Endodermal cell (in vitro differentiated cells): Measurements from ENCODE around the gene JARID2. TPM values are rescaled to one million over a fixed set of nuclear protein-coding genes. Genes with fewer than 3 reads are reported as not detected.
A peak's percentile ranks its signal among the peaks of the same experiment; 100 is the strongest.

Experiments used
- DNase-seq: peaks from one replicate; pipeline ENCODE4 v3.0.0-alpha.2; 2017
- H3K27ac ChIP-seq: 2 replicates; pipeline ENCODE4 v1.5.1; 2013; ENCODE audit warnings: mild to moderate bottlenecking, low read depth, low read length, moderate library complexity
- H3K27me3 ChIP-seq: 2 replicates; pipeline ENCODE4 v1.6.1; 2013; ENCODE audit warnings: mild to moderate bottlenecking, low read length, moderate library complexity; ENCODE audit not compliant: insufficient read depth, control insufficient read depth, poor library complexity, severe bottlenecking
- H3K36me3 ChIP-seq: 2 replicates; pipeline ENCODE4 v1.7.0; 2013; ENCODE audit warnings: mild to moderate bottlenecking, low read length, moderate library complexity; ENCODE audit not compliant: control insufficient read depth, insufficient read depth
- H3K4me1 ChIP-seq: one replicate; pipeline ENCODE4 v1.7.0; 2013; ENCODE audit warnings: low read length; ENCODE audit not compliant: control insufficient read depth, insufficient read depth
- H3K4me3 ChIP-seq: 2 replicates; pipeline ENCODE4 v1.5.1; 2013; ENCODE audit warnings: mild to moderate bottlenecking, low read length, moderate library complexity
- H3K9ac ChIP-seq: 2 replicates; pipeline ENCODE4 v1.6.1; 2013; ENCODE audit warnings: mild to moderate bottlenecking, low read length, moderate library complexity; ENCODE audit not compliant: poor library complexity, severe bottlenecking; ENCODE audit errors: extremely low read depth
- H3K9me3 ChIP-seq: 2 replicates; pipeline ENCODE4 v1.6.1; 2013; ENCODE audit warnings: mild to moderate bottlenecking, low read length, moderate library complexity; ENCODE audit not compliant: control insufficient read depth
- H3K27ac Mint-ChIP-seq: 2 replicates; pipeline ENCODE4 v1.8.0; 2020; ENCODE audit warnings: mixed read lengths
- H3K27me3 Mint-ChIP-seq: 2 replicates; pipeline ENCODE4 v1.8.0; 2021; ENCODE audit warnings: mild to moderate bottlenecking, mixed read lengths; ENCODE audit not compliant: insufficient read depth
- H3K36me3 Mint-ChIP-seq: 2 replicates; pipeline ENCODE4 v1.8.0; 2020; ENCODE audit warnings: low read depth, mixed read lengths
- H3K4me1 Mint-ChIP-seq: 2 replicates; pipeline ENCODE4 v1.8.0; 2020; ENCODE audit warnings: mixed read lengths
- H3K4me3 Mint-ChIP-seq: 2 replicates; pipeline ENCODE4 v1.8.0; 2020; ENCODE audit warnings: mild to moderate bottlenecking, moderate library complexity, mixed read lengths
- H3K9me3 Mint-ChIP-seq: 2 replicates; pipeline ENCODE4 v1.8.0; 2020; ENCODE audit warnings: mild to moderate bottlenecking, mixed read lengths
- whole genome bisulfite sequencing, 2 experiments: methylation state at CpG; one replicate each; pipeline versions ENCODE4 v1.1.5 to v1.1.7; 2013; ENCODE audit warnings: missing lambda C conversion rate in 2 of 2, mixed read lengths in 1 of 2; ENCODE audit not compliant: insufficient coverage in 1 of 2, insufficient read length in 1 of 2; 5-methylcytosine and 5-hydroxymethylcytosine counted together
- total RNA-seq, 2 donors: library from RNA; stranded (reverse); fragmentation: NEBNext Ultra II Directional in 1 of 2; extraction: Animal tissue kit (Norgen Biotek cat#: 25700) in 1 of 2; gene quantifications; 2 replicates in 1 of 2; 3 replicates in 1 of 2; pipeline ENCODE4 v1.2.1, GENCODE V29; 2021
- TF ChIP-seq, protein P1 (sequence below): fragments of 200-600 bp; sonication (generic); conservative IDR thresholded peaks from 2 replicates; pipeline ENCODE4 v1.5.0; 2021; ENCODE audit warnings: antibody characterized with exemption, mild to moderate bottlenecking

Gene JARID2
- total RNA-seq, 2 donors from 2014 or later: 42.5 to 77.0 TPM

DNA sequence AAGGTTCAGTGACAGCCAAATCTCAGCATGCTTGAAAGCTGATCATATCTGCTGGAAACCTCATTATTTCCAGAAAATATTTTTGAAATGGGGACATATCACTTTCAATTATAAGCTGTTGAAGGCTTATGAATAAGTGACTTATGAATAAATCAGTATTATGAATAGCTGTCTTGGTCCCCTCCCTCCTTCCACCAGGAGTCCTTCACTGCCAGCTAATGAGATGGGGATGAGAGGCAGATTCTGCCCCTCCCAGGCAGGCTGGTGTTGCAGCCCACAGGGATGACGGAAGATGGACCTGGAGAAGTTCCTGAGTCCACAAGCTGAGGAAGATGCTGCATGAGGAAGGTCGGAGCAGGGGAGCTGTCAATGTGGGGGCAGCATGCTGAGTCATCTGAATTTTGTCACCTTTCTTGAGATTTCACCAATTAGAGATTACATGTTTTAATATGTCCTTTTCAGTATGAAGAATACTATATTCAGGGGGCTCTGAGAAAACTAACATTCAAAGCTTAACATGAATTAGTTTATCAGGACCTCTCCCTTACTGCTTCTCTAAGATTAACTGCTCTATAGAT lies 304.8 kb downstream of the JARID2 start:
- no peaks in the 10 kb centered on the region for H3K9me3 ChIP-seq
- no peaks in the 10 kb centered on the region for H3K36me3 ChIP-seq
- peaks cover 11% of the 10 kb centered on the region for H3K4me1 ChIP-seq
- H3K4me3 ChIP-seq: no peak overlapping the region
- H3K27ac Mint-ChIP-seq: no peak overlapping the region
- H3K4me1 Mint-ChIP-seq: peaks cover 46% of the 10 kb centered on the region
- no peaks in the 10 kb centered on the region for H3K9me3 Mint-ChIP-seq
- no peak overlapping the region for H3K27ac ChIP-seq
- TF ChIP-seq, protein P1, sequence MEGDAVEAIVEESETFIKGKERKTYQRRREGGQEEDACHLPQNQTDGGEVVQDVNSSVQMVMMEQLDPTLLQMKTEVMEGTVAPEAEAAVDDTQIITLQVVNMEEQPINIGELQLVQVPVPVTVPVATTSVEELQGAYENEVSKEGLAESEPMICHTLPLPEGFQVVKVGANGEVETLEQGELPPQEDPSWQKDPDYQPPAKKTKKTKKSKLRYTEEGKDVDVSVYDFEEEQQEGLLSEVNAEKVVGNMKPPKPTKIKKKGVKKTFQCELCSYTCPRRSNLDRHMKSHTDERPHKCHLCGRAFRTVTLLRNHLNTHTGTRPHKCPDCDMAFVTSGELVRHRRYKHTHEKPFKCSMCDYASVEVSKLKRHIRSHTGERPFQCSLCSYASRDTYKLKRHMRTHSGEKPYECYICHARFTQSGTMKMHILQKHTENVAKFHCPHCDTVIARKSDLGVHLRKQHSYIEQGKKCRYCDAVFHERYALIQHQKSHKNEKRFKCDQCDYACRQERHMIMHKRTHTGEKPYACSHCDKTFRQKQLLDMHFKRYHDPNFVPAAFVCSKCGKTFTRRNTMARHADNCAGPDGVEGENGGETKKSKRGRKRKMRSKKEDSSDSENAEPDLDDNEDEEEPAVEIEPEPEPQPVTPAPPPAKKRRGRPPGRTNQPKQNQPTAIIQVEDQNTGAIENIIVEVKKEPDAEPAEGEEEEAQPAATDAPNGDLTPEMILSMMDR: no peak
- DNase-seq: no peak
- no peaks in the 10 kb centered on the region for H3K27me3 Mint-ChIP-seq
- no peak overlapping the region for H3K4me3 Mint-ChIP-seq
- no peak overlapping the region for H3K9ac ChIP-seq
- 88 to 89% methylated on average over 1 to 2 of the region's 2 CpGs for WGBS, 2 experiments
- H3K36me3 Mint-ChIP-seq: no peaks in the 10 kb centered on the region
- H3K27me3 ChIP-seq: no peaks in the 10 kb centered on the region

DNA sequence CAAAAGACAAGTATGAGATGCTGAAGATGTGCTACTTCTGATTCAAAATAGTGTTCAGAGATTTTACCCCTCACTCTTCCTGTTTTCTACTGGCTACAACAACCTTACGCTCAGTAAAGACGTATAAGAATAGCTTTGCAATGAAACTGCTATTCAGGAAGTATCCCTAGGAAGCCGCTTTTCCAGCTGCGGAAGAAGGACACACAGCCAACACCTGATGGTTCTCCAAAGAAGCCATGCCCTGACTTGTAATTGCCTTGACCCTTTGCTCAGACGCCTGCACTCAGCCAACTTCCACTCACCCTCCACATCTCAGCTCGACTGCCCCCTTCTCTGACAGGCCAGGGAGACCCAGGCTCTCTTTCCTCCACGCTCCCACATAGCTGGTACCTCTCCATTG lies 305.4 kb downstream of the JARID2 start:
- Histone ChIP-seq H3K27ac (no peak overlapping the region), H3K27me3 (no peaks in the 10 kb centered on the region), H3K4me3 (no peak overlapping the region), H3K9ac (no peak overlapping the region), H3K9me3 (no peaks in the 10 kb centered on the region), H3K4me1 (peaks cover 11% of the 10 kb centered on the region), H3K36me3 (no peaks in the 10 kb centered on the region)
- Mint-ChIP-seq H3K36me3 (no peaks in the 10 kb centered on the region), H3K27me3 (no peaks in the 10 kb centered on the region), H3K4me1 (peaks cover 49% of the 10 kb centered on the region), H3K27ac (no peak overlapping the region), H3K9me3 (no peaks in the 10 kb centered on the region), H3K4me3 (no peak overlapping the region)
- no peak for DNase-seq
- TF ChIP-seq, protein P1: no peak
- 92% methylated on average over 4 to 7 of the region's 7 CpGs for WGBS, 2 experiments

DNA sequence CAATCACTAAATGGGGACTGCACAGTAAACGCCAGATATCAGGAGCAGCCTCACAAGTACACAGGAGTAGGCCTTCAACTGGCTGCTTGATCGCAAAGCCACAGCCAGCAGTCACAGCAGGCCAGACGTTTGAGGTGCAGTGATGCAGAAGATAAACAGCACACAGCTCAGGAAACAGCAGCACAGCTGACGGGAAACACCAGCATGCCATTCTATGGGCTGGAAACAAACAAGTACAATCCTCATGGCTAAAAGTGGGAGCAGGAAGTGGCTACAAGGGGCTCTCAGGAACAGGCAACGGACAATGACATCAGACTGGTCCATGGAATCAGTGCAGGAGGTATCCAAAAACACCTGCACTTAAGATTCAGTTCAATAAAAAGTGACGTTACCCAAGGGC lies 305.9 kb downstream of the JARID2 start:
- Mint-ChIP-seq H3K36me3 (no peaks in the 10 kb centered on the region), H3K27me3 (no peaks in the 10 kb centered on the region), H3K9me3 (no peaks in the 10 kb centered on the region), H3K4me3 (no peak overlapping the region), H3K4me1 (peaks cover 51% of the 10 kb centered on the region), H3K27ac (no peak overlapping the region)
- H3K27ac ChIP-seq: no peak overlapping the region
- DNase-seq: peak; percentile 58
- H3K9ac ChIP-seq: no peak overlapping the region
- TF ChIP-seq, protein P1: no peak
- no peaks in the 10 kb centered on the region for H3K27me3 ChIP-seq
- peaks cover 12% of the 10 kb centered on the region for H3K4me1 ChIP-seq
- H3K36me3 ChIP-seq: no peaks in the 10 kb centered on the region
- 80 to 87% methylated on average over 5 to 6 of the region's 6 CpGs for WGBS, 2 experiments
- H3K4me3 ChIP-seq: no peak overlapping the region
- H3K9me3 ChIP-seq: no peaks in the 10 kb centered on the region
